AG10803 (cell line): ENCODE data around the gene GLS.

Source experiments
- DNase-seq: peaks from one replicate; pipeline ENCODE4 v3.0.0; 2010; ENCODE audit warnings: low read depth
- H3K4me3 ChIP-seq: 2 replicates; pipeline ENCODE4 v1.5.1; 2011; ENCODE audit warnings: mild to moderate bottlenecking, low read length, control low read depth
- TF ChIP-seq, protein P1 (sequence below): conservative IDR thresholded peaks from 2 replicates; pipeline ENCODE4 v1.5.1; 2011; ENCODE audit warnings: mild to moderate bottlenecking, low read length, control low read depth, inconsistent platforms

GLS gene

DNA sequence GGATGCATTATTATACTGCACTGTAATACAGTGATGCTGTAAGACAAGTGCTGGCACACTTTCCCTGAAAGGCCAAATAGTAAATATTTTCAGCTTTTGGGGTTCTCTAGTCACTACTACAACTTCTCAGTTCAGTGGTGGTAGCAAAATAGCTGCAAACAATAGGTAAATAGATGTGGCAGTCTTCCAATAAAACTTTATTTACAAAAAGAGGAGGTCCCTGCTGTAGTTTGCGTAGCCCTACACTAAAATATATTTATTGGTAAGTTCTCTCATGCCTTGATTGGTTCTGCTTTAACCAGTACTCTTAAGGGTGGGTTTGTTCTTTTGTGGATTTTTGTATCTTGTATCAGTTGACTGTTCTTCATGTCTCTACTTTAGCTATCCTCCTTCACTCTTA lies 7.8 kb downstream of the GLS start:
- H3K4me3 ChIP-seq: peak overlapping the region; percentile 28
- no peak for DNase-seq
- TF ChIP-seq, protein P1, sequence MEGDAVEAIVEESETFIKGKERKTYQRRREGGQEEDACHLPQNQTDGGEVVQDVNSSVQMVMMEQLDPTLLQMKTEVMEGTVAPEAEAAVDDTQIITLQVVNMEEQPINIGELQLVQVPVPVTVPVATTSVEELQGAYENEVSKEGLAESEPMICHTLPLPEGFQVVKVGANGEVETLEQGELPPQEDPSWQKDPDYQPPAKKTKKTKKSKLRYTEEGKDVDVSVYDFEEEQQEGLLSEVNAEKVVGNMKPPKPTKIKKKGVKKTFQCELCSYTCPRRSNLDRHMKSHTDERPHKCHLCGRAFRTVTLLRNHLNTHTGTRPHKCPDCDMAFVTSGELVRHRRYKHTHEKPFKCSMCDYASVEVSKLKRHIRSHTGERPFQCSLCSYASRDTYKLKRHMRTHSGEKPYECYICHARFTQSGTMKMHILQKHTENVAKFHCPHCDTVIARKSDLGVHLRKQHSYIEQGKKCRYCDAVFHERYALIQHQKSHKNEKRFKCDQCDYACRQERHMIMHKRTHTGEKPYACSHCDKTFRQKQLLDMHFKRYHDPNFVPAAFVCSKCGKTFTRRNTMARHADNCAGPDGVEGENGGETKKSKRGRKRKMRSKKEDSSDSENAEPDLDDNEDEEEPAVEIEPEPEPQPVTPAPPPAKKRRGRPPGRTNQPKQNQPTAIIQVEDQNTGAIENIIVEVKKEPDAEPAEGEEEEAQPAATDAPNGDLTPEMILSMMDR: no peak

DNA sequence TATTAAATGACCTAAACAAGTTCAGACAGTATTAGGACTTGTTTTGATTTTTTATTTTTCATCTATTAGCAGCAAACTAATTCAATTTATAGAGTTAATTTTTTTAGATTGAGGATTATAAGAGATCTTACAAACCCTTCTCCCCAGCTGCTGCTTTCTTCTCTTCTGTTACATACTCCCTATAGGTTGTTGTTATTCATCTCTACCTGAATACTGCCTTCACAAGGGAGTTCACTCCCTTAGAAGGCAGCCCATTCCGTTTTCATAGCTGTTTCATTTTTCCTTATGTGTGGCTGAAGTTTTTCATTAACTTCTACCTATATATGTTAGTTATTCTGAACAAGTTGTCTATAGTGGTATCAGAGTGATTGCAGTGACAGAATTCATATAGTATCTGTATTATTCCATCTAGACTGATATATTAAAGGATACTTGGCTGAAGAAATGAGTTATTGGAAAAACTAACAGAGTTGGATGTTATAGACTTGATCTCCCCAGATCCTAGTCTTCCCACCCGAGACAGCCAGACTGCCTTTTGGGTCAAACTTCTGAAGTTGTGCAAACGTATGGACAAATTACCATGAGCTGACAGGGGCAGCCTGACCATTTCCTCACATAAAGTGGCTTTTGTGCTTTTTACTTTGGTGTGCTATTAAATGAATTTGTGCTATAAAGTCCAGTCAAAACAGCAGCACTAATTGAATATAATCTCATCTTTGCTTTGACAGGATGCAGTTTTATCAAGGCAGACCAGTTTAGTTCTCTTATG lies 8.7 kb downstream of the GLS start:
- TF ChIP-seq, protein P1: no peak
- peak overlapping the region; percentile 4; the same call in 1 of the 2 replicates for H3K4me3 ChIP-seq
- no peak for DNase-seq

DNA sequence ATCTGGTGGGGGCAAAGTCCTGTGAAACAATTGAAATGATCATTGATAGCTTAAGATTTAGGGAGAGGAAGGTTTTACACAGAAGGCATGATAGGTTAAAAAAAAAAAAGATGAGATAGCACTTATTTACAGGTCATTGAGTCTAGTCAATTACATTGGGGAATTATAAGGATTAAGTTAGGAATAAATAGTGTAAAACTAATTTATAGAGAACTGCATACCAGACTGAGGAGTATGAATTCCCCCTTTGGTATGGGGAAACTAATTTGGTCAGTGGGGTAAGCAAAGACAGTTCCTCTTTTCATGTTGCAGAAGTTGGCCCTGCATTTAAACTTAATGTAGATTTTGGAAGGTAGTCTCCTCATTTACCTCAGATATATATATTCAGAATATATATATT lies 10.8 kb downstream of the GLS start:
- no peak for DNase-seq
- no peak overlapping the region for H3K4me3 ChIP-seq
- TF ChIP-seq, protein P1: no peak

DNA sequence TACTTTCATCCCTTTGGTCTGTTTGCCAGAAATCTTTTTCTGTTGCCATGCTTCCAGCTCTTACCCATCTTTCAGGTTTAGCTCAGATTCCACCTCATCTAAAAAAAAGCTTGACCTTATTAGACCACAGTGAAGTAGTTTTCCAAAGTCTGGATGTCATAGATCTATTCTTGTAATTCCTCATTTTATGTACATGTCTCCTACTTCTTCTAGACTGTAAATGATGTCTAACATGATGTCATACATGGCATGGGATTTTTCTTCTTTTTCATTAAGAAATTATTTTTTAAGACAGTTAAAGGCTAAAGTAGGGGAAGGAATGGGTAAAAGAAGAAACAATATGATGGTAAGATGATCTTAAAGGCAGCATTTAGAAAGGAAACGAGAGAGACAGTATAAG lies 11.3 kb downstream of the GLS start:
- no peak for DNase-seq
- TF ChIP-seq, protein P1: no peak
- H3K4me3 ChIP-seq: no peak overlapping the region

DNA sequence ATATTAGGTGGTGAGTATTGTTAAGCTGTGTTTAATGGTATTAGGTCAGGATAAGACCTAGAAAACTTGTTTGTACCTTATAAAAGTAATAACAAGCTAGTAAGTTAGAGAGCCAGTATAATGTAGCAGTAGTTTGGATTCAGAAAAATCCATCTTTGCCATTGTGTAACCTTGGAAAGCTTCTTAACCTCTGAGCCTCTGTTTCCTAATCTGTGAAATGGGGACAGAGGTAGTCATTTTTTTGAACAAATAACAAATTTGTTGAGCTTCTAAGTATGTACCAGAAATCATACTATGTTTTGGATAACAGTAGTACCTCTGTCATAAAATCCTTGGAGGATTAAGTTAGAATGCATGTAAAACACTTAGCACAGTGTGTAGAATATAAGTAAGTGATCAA lies 12.5 kb downstream of the GLS start:
- H3K4me3 ChIP-seq: no peak overlapping the region
- no peak for DNase-seq
- TF ChIP-seq, protein P1: no peak

DNA sequence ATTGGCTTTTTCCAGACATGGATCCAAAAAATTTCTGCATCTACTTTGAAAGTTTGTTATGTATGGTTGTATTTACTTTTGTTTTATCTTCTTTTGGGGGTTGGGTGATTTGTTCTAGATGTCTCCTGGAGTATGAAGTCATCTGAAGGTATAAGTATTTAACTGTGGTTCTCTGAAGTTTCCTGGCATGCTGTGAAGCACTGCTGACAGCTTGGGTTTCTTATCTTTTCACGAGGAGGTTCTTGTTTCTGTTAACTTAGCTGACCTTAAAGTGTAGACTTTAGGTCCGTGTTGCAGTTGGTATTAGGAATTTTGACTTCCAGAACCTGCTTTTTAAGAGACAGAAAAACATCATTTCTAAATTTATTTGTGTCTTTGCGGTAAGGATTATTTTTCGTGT lies 15.9 kb downstream of the GLS start:
- TF ChIP-seq, protein P1: no peak
- H3K4me3 ChIP-seq: no peak overlapping the region
- DNase-seq: no peak

DNA sequence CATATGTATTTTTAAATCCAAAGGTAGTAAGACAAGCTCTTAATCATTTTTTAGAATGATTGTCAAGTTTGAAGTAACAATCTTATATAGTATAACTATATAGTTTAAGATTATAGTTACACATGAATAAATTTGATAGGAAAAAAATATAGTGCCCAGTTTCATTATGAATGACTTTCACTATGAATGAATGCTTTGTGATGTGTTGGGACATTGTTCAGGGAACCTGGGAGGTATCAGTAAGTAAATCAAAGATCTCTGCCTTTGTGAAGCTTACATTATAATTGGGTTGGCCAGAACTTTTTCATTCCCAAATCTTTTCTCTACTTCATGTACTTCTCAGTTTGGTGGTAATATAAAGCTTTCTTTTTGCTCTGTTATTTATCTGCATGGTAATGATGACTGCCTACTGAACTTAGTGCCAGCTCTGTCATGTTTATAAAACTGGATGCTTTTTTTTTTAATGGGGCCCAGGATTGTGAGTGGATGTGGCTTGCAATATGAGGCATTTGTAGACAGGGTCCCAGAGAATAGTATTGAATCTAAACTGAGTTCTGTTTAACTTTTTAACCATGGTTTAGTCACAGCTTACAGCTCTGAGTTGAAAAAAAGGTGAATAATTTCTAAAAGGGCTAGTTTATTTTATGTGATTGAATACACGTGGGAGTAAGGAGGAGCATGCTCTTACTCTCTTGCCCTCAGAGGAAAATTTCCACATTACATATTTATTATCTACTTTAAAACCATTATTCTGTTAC lies 23.3 kb downstream of the GLS start:
- no peak for DNase-seq
- TF ChIP-seq, protein P1: no peak
- H3K4me3 ChIP-seq: no peak overlapping the region
